RWPE1 (cell line): ENCODE data around the gene SCGB1C1.
A peak's percentile ranks its signal among the peaks of the same experiment; 100 is the strongest.

ENCODE experiments used
- CTCF ChIA-PET: fragments of 350-600 bp; sonication (Branson Sonifier 250); formaldehyde crosslinking; extraction: SDS; loops from one replicate; lab custom pipeline; 2021; lab: Yijun Ruan, JAX
- POLR2A ChIA-PET: fragments of 400-600 bp; formaldehyde crosslinking; extraction: SDS; loops from one replicate; lab custom pipeline; 2020; ENCODE audit warnings: antibody characterized with exemption; ENCODE audit not compliant: low non-redundant PET; lab: Yijun Ruan, JAX
- DNase-seq: peaks from one replicate; pipeline ENCODE4 v3.0.0; 2012; ENCODE audit warnings: low spot score
- H3K27ac ChIP-seq: fragments of 450-650 bp; 2 replicates; pipeline ENCODE4 v1.5.1; 2017
- TF ChIP-seq, protein P1 (sequence below): fragments of 450-650 bp; conservative IDR thresholded peaks from 2 replicates; pipeline ENCODE4 v1.5.1; 2017; ENCODE audit warnings: low read depth, mild to moderate bottlenecking

The SCGB1C1 gene

DNA sequence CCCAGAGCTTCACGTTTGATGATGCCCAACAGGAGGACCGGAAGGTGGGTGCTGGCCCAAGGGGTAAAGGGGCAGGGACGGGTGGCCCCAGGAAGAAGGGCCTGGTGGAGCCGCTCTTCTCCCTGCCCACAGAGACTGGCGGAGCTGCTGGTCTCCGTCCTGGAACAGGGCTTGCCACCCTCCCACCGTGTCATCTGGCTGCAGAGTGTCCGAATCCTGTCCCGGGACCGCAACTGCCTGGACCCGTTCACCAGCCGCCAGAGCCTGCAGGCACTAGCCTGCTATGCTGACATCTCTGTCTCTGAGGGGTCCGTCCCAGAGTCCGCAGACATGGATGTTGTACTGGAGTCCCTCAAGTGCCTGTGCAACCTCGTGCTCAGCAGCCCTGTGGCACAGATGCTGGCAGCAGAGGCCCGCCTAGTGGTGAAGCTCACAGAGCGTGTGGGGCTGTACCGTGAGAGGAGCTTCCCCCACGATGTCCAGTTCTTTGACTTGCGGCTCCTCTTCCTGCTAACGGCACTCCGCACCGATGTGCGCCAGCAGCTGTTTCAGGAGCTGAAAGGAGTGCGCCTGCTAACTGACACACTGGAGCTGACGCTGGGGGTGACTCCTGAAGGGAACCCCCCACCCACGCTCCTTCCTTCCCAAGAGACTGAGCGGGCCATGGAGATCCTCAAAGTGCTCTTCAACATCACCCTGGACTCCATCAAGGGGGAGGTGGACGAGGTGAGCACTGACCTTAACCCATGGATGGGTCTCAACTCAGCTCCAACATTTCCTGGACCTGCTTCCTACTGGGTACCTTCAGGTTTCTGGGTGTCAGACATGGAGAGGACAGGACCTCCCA, 16.6 kb downstream of the SCGB1C1 start:
- POLR2A ChIA-PET, result no interaction called here
- CTCF ChIA-PET, result interaction anchor here (0.6 kb wide), 1 partner anchor 20 kb away, joined by 3 read pairs; no protein-coding TSS in a partner anchor
- peak overlapping the region; percentile 99 for H3K27ac ChIP-seq

DNA sequence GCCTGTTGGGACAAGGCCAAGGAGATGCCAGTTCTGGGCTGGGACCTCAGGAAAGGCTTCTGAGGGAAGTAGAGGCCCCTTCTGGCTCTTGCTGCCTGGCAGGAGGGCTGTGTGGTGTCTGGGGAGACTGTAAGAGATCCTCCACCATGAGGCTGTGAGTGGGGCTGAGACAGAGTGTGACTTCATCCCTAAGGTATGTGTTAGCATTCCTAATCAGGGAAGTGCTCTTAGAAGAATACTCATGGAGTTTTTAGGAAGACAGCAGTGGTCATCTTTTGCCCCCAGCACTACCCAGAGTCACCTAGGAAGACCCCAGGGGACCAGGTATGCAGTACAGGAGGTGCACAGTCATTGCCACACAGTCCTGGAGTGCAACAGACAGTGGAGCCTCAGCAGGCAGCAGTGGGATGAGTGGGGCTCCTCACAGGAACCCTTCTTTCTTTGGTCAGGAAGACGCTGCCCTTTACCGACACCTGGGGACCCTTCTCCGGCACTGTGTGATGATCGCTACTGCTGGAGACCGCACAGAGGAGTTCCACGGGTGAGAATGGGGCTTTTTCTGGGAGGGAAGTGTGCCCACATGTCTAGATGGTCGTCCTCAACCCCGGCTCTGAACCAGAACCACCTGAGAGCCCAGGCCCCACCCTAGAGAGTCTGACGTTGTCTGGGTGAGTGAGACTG, 17.4 kb downstream of the SCGB1C1 start:
- CTCF ChIA-PET, result interaction anchor here (0.6 kb wide), 1 partner anchor 20 kb away, joined by 3 read pairs; no protein-coding TSS in a partner anchor
- H3K27ac ChIP-seq, result peak overlapping the region; percentile 99
- peak; percentile 64 for DNase-seq
- TF ChIP-seq, protein P1, sequence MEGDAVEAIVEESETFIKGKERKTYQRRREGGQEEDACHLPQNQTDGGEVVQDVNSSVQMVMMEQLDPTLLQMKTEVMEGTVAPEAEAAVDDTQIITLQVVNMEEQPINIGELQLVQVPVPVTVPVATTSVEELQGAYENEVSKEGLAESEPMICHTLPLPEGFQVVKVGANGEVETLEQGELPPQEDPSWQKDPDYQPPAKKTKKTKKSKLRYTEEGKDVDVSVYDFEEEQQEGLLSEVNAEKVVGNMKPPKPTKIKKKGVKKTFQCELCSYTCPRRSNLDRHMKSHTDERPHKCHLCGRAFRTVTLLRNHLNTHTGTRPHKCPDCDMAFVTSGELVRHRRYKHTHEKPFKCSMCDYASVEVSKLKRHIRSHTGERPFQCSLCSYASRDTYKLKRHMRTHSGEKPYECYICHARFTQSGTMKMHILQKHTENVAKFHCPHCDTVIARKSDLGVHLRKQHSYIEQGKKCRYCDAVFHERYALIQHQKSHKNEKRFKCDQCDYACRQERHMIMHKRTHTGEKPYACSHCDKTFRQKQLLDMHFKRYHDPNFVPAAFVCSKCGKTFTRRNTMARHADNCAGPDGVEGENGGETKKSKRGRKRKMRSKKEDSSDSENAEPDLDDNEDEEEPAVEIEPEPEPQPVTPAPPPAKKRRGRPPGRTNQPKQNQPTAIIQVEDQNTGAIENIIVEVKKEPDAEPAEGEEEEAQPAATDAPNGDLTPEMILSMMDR, result no peak
- POLR2A ChIA-PET, result no interaction called here

More for the DNA sequence above, 16.6 kb downstream of the SCGB1C1 start:
- TF ChIP-seq, protein P1, result no peak
- DNase-seq, result no peak

DNA sequence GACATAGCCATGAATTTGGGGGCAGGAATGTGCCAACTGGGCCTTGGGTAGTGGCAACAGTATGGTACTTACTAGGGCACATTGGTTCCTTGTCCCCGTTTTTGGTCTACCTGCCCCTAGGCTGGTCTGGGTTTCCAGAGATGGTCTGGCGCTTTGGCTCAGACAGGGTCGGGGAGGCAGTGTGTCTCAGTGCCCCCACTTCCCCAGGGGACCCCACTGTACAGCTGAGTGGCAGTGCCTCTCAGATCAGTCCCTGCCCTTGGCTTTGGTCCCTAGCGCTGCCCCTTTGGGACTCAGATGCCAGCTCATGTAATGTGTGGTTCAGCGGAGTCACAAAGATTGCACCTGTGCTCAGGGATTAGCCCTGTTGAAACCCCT, 17.9 kb downstream of the SCGB1C1 start:
- CTCF ChIA-PET, result no interaction called here
- POLR2A ChIA-PET, result no interaction called here
- TF ChIP-seq, protein P1, result no peak
- DNase-seq, result no peak
- H3K27ac ChIP-seq, result peak overlapping the region; percentile 99

DNA sequence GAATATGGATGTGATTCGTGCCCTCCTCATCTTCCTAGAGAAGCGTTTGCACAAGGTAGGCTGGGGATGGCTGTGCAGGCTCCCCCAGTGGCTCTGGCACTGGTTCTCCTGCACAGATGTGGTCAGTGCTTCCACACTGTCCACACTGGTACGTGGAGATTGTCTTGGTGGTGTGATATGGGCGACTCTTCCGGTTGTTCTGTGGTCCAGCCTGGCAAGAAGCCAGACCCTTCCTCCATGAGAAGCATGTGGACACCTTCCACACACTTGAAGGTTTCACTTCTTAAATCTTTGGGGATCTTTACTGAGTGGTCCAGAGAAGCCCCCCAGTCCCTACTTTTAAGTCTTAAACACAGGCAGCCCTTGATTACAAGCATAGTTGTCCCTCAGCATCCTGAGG, 18.4 kb downstream of the SCGB1C1 start:
- H3K27ac ChIP-seq, result peak overlapping the region; percentile 99
- ChIA-PET CTCF (interaction anchor here (0.6 kb wide), 1 partner anchor 93 kb away, joined by 6 read pairs; no protein-coding TSS in a partner anchor), POLR2A (no interaction called here)
- TF ChIP-seq, protein P1, result no peak
- no peak for DNase-seq

DNA sequence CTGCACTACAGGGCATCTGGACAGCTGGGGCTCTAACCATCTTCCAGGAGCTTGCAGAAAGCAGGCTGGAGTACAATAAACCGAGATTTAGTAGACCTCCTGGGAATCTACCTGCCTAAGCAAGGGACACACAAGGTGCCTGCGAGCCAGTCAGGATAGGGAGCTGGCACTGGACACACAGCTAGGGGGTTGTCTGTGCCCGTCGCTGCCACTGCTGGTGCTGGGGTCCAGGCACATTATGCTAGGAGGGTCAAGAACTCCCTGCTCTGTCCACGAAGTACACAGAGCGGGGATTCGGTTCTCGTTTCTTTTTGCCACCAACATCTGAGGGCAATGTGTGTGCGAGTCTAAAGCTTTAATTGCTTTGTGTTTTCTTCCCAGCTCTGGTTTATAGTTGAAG, 18.9 kb downstream of the SCGB1C1 start:
- no peak overlapping the region; the same call in 1 of the 2 replicates for H3K27ac ChIP-seq
- POLR2A ChIA-PET, result no interaction called here
- DNase-seq, result no peak
- TF ChIP-seq, protein P1, result no peak
- CTCF ChIA-PET, result interaction anchor here (0.6 kb wide), 2 partner anchors 8 to 93 kb away, joined by 3 to 6 read pairs; no protein-coding TSS in a partner anchor

DNA sequence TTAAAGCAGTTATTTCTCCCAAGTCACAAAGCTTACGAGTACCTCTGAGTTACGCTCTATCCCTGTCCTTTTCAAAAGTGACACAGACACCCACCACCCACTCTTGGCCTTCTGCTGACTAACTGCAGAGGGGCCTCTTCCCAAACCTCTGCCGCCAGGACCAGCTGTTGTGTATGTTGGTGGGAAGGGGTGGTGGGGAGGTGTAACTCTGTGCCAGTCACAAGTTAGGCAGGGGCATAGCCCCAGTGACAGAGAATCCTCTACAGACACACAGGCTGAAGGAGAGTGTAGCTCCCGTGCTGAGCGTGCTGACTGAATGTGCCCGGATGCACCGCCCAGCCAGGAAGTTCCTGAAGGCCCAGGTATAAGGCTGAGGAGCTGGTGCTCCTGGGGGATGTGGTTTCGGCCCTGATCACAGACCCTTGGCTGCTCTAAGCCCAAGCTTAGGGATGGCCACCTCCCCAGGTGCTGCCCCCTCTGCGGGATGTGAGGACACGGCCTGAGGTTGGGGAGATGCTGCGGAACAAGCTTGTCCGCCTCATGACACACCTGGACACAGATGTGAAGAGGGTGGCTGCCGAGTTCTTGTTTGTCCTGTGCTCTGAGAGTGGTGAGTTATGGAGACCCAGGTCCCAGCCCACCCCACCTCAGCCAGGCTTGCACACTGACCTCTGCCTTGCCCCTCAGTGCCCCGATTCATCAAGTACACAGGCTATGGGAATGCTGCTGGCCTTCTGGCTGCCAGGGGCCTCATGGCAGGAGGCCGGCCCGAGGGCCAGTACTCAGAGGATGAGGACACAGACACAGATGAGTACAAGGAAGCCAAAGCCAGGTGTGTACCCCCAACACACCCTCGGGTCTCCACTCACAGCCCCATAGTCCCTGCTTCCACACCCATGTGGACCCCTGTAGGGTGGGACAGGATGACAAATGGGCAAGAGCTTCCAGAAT, 19.5 kb downstream of the SCGB1C1 start:
- TF ChIP-seq, protein P1, result no peak
- POLR2A ChIA-PET, result no interaction called here
- DNase-seq, result no peak
- CTCF ChIA-PET, result interaction anchor here (0.6 kb wide), 2 partner anchors 9 to 92 kb away, joined by 3 to 6 read pairs; no protein-coding TSS in a partner anchor
- H3K27ac ChIP-seq, result peak overlapping the region; percentile 62
